ENCODE data around the gene SNRNP25. TPM values are rescaled to one million over a fixed set of nuclear protein-coding genes. Genes with fewer than 3 reads are reported as not detected.
A peak's percentile ranks its signal among the peaks of the same experiment; 100 is the strongest.
"Not testable (repeated sequence)": the region's sequence is repeated elsewhere in the genome, so short reads cannot be mapped to it uniquely, and the experiment has no call there.

Gene SNRNP25
- total RNA-seq, result 10 to 100 TPM; 10.3 to 17.9 TPM
- polyA plus RNA-seq, result 10 to 100 TPM; 23.8 to 30.9 TPM
- long read RNA-seq, donor 1, transcript SNRNP25-201 (5 exons, 1,905 nt), result major isoform, 20 of 20 reads
- long read RNA-seq, donor 1, partial matches to known transcripts, result 0 of 20 reads
- long read RNA-seq, donor 1, other reads (novel, unspliced or antisense), result 0 of 20 reads
- long read RNA-seq, donor 2, transcript SNRNP25-201 (5 exons, 1,905 nt), result major isoform, 14 of 15 reads
- long read RNA-seq, donor 2, partial matches to known transcripts, result 0 of 15 reads
- long read RNA-seq, donor 2, other reads (novel, unspliced or antisense), result 0 of 15 reads
- long read RNA-seq, donor 3, transcript SNRNP25-201 (5 exons, 1,905 nt), result major isoform, 9 of 25 reads
- long read RNA-seq, donor 3, partial matches to known transcripts, result 0 of 25 reads
- long read RNA-seq, donor 3, other reads (novel, unspliced or antisense), result 16 of 25 reads
- long read RNA-seq, donor 4, transcript SNRNP25-201 (5 exons, 1,905 nt), result major isoform, 15 of 18 reads
- long read RNA-seq, donor 4, partial matches to known transcripts, result 0 of 18 reads
- long read RNA-seq, donor 4, other reads (novel, unspliced or antisense), result 0 of 18 reads
- long read RNA-seq, donor 5, transcript SNRNP25-201 (5 exons, 1,905 nt), result major isoform, 25 of 29 reads
- long read RNA-seq, donor 5, partial matches to known transcripts, result 0 of 29 reads
- long read RNA-seq, donor 5, other reads (novel, unspliced or antisense), result 0 of 29 reads

DNA sequence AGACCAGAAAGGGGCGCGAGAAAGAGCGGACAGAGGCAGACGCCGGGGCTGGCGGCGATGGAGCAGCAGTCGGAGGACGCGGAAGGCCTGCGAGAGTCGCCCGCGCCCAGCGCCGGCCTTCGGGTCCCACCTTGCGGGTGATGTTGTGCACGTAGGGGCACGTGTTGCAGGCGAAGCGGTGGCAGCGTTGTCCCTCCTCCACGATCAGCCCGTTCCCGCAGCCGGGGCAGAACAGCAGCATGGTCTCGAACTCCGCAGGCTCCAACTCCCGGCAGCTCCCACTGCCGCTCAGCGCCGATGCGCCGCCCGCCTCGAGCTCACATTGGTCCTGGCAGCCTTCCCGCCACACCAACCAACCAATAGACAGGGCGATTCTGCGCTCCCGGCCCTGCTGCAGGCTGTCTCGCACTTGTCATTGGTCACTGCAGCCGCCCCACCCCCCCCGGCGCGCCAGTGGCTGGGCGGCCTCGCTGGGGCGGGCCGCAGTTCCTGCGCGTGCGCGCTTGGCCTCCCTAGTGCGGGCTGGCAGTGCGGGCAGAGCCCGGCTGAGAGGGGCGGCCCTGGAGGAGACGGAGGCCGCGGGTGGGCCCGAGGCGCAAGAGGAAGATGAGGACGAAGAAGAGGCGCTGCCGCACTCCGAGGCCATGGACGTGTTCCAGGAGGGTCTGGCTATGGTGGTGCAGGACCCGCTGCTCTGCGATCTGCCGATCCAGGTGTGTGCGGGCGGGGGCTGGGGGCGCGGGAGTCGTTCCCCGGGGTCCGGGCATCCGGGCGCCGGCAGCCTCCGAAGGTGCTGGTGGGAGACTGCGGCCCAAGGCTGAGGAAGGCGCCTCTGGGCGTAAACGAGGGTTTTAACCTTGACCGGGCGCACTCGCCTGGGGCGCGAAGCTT is at the start of gene SNRNP25, which contains the start of gene POLR3K:
SNRNP25 (plus strand) TSS at position 483 of the 891 bp plus-strand sequence; CDS start at position 672, 189 bp downstream.
POLR3K (minus strand) TSS at position 263 of the 891 bp plus-strand sequence; CDS start at position 241, 22 bp downstream.
- TF ChIP-seq, protein P1, sequence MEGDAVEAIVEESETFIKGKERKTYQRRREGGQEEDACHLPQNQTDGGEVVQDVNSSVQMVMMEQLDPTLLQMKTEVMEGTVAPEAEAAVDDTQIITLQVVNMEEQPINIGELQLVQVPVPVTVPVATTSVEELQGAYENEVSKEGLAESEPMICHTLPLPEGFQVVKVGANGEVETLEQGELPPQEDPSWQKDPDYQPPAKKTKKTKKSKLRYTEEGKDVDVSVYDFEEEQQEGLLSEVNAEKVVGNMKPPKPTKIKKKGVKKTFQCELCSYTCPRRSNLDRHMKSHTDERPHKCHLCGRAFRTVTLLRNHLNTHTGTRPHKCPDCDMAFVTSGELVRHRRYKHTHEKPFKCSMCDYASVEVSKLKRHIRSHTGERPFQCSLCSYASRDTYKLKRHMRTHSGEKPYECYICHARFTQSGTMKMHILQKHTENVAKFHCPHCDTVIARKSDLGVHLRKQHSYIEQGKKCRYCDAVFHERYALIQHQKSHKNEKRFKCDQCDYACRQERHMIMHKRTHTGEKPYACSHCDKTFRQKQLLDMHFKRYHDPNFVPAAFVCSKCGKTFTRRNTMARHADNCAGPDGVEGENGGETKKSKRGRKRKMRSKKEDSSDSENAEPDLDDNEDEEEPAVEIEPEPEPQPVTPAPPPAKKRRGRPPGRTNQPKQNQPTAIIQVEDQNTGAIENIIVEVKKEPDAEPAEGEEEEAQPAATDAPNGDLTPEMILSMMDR (IDR thresholded peaks at IDR 0.05; ENCODE audit: control extremely low read depth, extremely low read depth), result no peak

DNA sequence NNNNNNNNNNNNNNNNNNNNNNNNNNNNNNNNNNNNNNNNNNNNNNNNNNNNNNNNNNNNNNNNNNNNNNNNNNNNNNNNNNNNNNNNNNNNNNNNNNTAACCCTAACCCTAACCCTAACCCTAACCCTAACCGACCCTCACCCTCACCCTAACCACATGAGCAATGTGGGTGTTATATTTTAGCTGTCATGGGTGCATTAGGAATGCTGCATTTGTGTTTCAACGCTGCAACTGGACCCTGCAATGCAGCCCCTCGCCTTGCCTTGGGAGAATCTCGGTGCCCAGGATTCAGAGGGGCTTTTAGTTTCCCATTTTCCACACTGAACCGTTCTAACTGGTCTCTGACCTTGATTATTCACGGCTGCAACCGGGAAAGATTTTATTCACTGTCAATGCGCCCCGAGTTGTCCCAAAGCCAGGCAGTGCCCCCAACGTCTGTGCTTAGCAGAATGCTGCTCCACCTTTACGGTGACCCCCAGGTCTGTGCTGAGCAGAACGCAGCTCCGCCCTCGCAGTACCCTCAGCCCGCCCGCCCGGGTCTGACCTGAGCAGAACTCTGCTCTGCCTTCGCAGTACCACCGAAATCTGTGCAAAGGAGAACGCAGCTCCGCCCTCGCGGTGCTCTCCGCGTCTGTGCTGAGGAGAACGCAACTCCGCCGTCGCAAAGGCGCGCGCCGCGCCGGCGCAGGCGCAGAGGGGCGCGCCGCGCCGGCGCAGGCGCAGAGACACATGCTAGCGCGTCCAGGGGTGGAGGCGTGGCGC is 43.5 kb upstream of the SNRNP25 start:
- Histone ChIP-seq H3K36me3 (ENCODE audit: control insufficient read depth in 4 of 4, insufficient read depth in 4 of 4, low read length in 4 of 4) (no peaks in the 10 kb centered on the region), H3K9me3 (ENCODE audit: control insufficient read depth in 4 of 4, insufficient read depth in 3 of 4, low read length in 3 of 4) (no peaks in the 10 kb centered on the region), H3K27me3 (ENCODE audit: control insufficient read depth in 3 of 3, insufficient read depth in 3 of 3, low read length in 2 of 3) (no peaks in the 10 kb centered on the region), H3K4me3 (peak overlapping the region; percentile 27), H3K4me1 (ENCODE audit: control insufficient read depth in 5 of 5, insufficient read depth in 5 of 5, low read length in 5 of 5) (no peaks in the 10 kb centered on the region), H3K9ac (ENCODE audit: insufficient read depth in 1 of 2, low read length in 2 of 2) (no peak overlapping the region), H3K27ac (ENCODE audit: low read depth in 1 of 2, low read length in 1 of 2) (no peak overlapping the region)
- 69 to 77% methylated on average over 35 to 47 of the region's 48 CpGs for WGBS, 2 donors
- ATAC-seq (ENCODE audit: insufficient read depth, low FRiP score), result no peak
- DNase-seq, result peak in 2 of 3 donors; percentile 15 to 24
- TF ChIP-seq, protein P1 (IDR thresholded peaks at IDR 0.05; ENCODE audit: control extremely low read depth, extremely low read depth), result no peak

More for the DNA sequence above, at the start of gene SNRNP25, which contains the start of gene POLR3K:
- Histone ChIP-seq H3K9ac (ENCODE audit: insufficient read depth in 1 of 2, low read length in 2 of 2) (peak within 1 kb of the TSS; percentile 37 to 61), H3K36me3 (ENCODE audit: control insufficient read depth in 4 of 4, insufficient read depth in 4 of 4, low read length in 4 of 4) (peaks cover 0 to 37% (median 10%) of the 10 kb centered on the region in 4 donors), H3K9me3 (ENCODE audit: control insufficient read depth in 4 of 4, insufficient read depth in 3 of 4, low read length in 3 of 4) (no peaks in the 10 kb centered on the region), H3K27me3 (ENCODE audit: control insufficient read depth in 3 of 3, insufficient read depth in 3 of 3, low read length in 2 of 3) (no peaks in the 10 kb centered on the region), H3K4me3 (peak within 1 kb of the TSS; percentile 78), H3K4me1 (ENCODE audit: control insufficient read depth in 5 of 5, insufficient read depth in 5 of 5, low read length in 5 of 5) (peaks cover 0 to 7% (median 3%) of the 10 kb centered on the region in 5 donors), H3K27ac (ENCODE audit: low read depth in 1 of 2, low read length in 1 of 2) (peak within 1 kb of the TSS; percentile 64 to 84)
- WGBS, 2 donors, result 0% methylated on average over 80 to 91 of the region's 91 CpGs
- DNase-seq, result peak; percentile 98 to 99 (median 99)
- ATAC-seq (ENCODE audit: insufficient read depth, low FRiP score), result peak; percentile 98

DNA sequence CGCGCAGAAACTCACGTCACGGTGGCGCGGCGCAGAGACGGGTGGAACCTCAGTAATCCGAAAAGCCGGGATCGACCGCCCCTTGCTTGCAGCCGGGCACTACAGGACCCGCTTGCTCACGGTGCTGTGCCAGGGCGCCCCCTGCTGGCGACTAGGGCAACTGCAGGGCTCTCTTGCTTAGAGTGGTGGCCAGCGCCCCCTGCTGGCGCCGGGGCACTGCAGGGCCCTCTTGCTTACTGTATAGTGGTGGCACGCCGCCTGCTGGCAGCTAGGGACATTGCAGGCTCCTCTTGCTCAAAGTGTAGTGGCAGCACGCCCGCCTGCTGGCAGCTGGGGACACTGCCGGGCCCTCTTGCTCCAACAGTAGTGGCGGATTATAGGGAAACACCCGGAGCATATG is 42.9 kb upstream of the SNRNP25 start:
- not testable (repeated sequence) for H3K9me3 ChIP-seq (ENCODE audit: control insufficient read depth in 4 of 4, insufficient read depth in 3 of 4, low read length in 3 of 4); H3K4me1 ChIP-seq (ENCODE audit: control insufficient read depth in 5 of 5, insufficient read depth in 5 of 5, low read length in 5 of 5); H3K9ac ChIP-seq (ENCODE audit: insufficient read depth in 1 of 2, low read length in 2 of 2); H3K27me3 ChIP-seq (ENCODE audit: control insufficient read depth in 3 of 3, insufficient read depth in 3 of 3, low read length in 2 of 3); DNase-seq; H3K4me3 ChIP-seq; H3K27ac ChIP-seq (ENCODE audit: low read depth in 1 of 2, low read length in 1 of 2); ATAC-seq (ENCODE audit: insufficient read depth, low FRiP score); H3K36me3 ChIP-seq (ENCODE audit: control insufficient read depth in 4 of 4, insufficient read depth in 4 of 4, low read length in 4 of 4)
- WGBS, 2 donors, result 23 to 55% methylated on average over 6 to 17 of the region's 27 CpGs

DNA sequence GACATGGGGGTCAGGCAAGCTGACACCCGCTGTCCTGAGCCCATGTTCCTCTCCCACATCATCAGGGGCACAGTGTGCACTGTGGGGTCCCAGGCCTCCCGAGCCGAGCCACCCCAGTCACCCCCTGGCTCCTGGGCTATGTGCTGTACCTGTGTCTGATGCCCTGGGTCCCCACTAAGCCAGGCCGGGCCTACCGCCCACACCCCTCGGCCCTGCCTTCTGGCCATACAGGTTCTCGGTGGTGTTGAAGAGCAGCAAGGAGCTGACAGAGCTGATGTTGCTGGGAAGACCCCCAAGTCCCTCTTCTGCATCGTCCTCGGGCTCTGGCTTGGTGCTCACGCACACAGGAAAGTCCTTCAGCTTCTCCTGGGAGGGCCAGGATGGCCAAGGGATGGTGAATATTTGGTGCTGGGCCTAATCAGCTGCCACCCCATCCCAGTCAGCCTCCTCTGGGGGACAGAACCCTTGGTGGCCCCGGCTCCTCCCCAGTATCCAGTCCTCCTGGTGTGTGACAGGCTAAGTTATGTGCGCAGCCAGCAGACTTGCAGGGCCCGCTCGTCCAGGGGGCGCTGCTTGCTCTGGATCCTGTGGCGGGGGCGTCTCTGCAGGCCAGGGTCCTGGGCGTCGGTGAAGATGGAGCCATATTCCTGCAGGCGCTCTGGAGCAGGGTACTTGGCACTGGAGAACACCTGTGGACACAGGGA is 36.4 kb upstream of the SNRNP25 start:
- not testable (repeated sequence) for H3K27me3 ChIP-seq (ENCODE audit: control insufficient read depth in 3 of 3, insufficient read depth in 3 of 3, low read length in 2 of 3); DNase-seq; H3K9me3 ChIP-seq (ENCODE audit: control insufficient read depth in 4 of 4, insufficient read depth in 3 of 4, low read length in 3 of 4); H3K4me3 ChIP-seq; H3K9ac ChIP-seq (ENCODE audit: insufficient read depth in 1 of 2, low read length in 2 of 2); ATAC-seq (ENCODE audit: insufficient read depth, low FRiP score); H3K27ac ChIP-seq (ENCODE audit: low read depth in 1 of 2, low read length in 1 of 2); H3K36me3 ChIP-seq (ENCODE audit: control insufficient read depth in 4 of 4, insufficient read depth in 4 of 4, low read length in 4 of 4); H3K4me1 ChIP-seq (ENCODE audit: control insufficient read depth in 5 of 5, insufficient read depth in 5 of 5, low read length in 5 of 5)
- WGBS, 2 donors, result 91% methylated on average over 11 to 19 of the region's 20 CpGs

DNA sequence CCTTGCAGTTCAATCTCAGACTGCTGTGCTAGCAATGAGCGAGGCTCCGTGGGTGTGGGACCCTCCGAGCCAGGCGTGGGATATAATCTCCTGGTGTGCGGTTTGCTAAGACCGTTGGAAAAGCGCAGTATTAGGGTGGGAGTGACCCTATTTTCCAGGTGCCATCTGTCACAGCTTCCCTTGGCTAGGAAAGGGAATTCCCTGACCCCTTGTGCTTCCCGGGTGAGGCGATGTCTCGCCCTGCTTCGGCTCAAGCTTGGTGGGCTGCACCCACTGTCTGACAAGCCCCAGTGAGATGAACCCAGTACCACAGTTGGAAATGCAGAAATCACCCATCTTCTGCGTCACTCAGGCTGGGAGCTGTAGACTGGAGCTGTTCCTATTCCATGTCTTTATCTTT is 32.7 kb upstream of the SNRNP25 start:
- H3K4me1 ChIP-seq (ENCODE audit: control insufficient read depth in 5 of 5, insufficient read depth in 5 of 5, low read length in 5 of 5); H3K27me3 ChIP-seq (ENCODE audit: control insufficient read depth in 3 of 3, insufficient read depth in 3 of 3, low read length in 2 of 3); ATAC-seq (ENCODE audit: insufficient read depth, low FRiP score); H3K4me3 ChIP-seq; H3K36me3 ChIP-seq (ENCODE audit: control insufficient read depth in 4 of 4, insufficient read depth in 4 of 4, low read length in 4 of 4); DNase-seq; H3K9ac ChIP-seq (ENCODE audit: insufficient read depth in 1 of 2, low read length in 2 of 2); H3K9me3 ChIP-seq (ENCODE audit: control insufficient read depth in 4 of 4, insufficient read depth in 3 of 4, low read length in 3 of 4); H3K27ac ChIP-seq (ENCODE audit: low read depth in 1 of 2, low read length in 1 of 2): not testable (repeated sequence)
- 90 to 93% methylated on average over 11 to 12 of the region's 12 CpGs for WGBS, 2 donors
